Tibial artery (tissue), 4 donors: ENCODE data around the gene PAXIP1.

Experiments used
- DNase-seq, 2 donors: peaks; one replicate each; pipeline ENCODE4 v3.0.0-alpha.2; 2019
- H3K27ac ChIP-seq, 2 donors: fragments of 200-600 bp; sonication (generic) in 1 of 2; 1 replicate in 1 of 2; 2 replicates in 1 of 2; pipeline ENCODE4 v1.5.1; 2018 to 2019; ENCODE audit warnings: mild to moderate bottlenecking in 1 of 2
- H3K27me3 ChIP-seq, 2 donors: fragments of 200-600 bp; sonication (generic) in 1 of 2; one replicate each; pipeline versions ENCODE4 v1.5.1 to v1.6.0; 2016 to 2019
- H3K36me3 ChIP-seq, 3 donors: fragments of 200-600 bp; sonication (generic) in 2 of 3; one replicate each; pipeline ENCODE4 v1.5.1; 2016 to 2019; ENCODE audit warnings: mild to moderate bottlenecking in 2 of 3
- H3K4me1 ChIP-seq, 4 donors: fragments of 200-600 bp; sonication (generic) in 2 of 4; 1 replicate in 3 of 4; 2 replicates in 1 of 4; pipeline ENCODE4 v1.5.1; 2016 to 2019
- H3K4me3 ChIP-seq, 2 donors: fragments of 200-600 bp; sonication (generic) in 1 of 2; 1 replicate in 1 of 2; 2 replicates in 1 of 2; pipeline ENCODE4 v1.5.1; 2018 to 2019; ENCODE audit warnings: mild to moderate bottlenecking in 2 of 2
- H3K9me3 ChIP-seq, 3 donors: fragments of 200-600 bp; sonication (generic) in 1 of 3; one replicate each; pipeline ENCODE4 v1.5.1; 2016 to 2019
- CTCF ChIP-seq, 2 experiments: fragments of 200-600 bp in 1 of 2; fragments of 450-650 bp in 1 of 2; IDR thresholded peaks; one replicate each; pipeline ENCODE4 v1.5.1; 2017 to 2019; ENCODE audit warnings: antibody characterized with exemption in 2 of 2, mild to moderate bottlenecking in 1 of 2, moderate library complexity in 1 of 2
- intact Hi-C: fragments of 100-400 bp; cut with DNase I; formaldehyde crosslinking; loops from one replicate; pipeline ENCODE4 v1.15.0; 2023; ENCODE audit warnings: low total_unique reads

PAXIP1 gene

GRCh38 chr7:154906736-154907355 lies 96.1 kb downstream of the PAXIP1 start:
- no peak for TF ChIP-seq CTCF (IDR thresholded peaks at IDR 0.05)
- Histone ChIP-seq H3K4me3 (no peak overlapping the region), H3K27me3 (peaks cover 0 to 28% of the 10 kb centered on the region in 2 donors), H3K9me3 (peaks cover 0 to 7% (median 0%) of the 10 kb centered on the region in 3 donors), H3K36me3 (no peaks in the 10 kb centered on the region), H3K27ac (no peak overlapping the region), H3K4me1 (no peaks in the 10 kb centered on the region)
- intact Hi-C loops: no loop called here
- peak in 1 of 2 donors; percentile 48 for DNase-seq

GRCh38 chr7:154906201-154906600 lies 96.7 kb downstream of the PAXIP1 start:
- no peak overlapping the region for H3K27ac ChIP-seq
- no peaks in the 10 kb centered on the region for H3K36me3 ChIP-seq
- no peak for DNase-seq
- intact Hi-C loops: no loop called here
- H3K9me3 ChIP-seq: peaks cover 0 to 5% (median 0%) of the 10 kb centered on the region in 3 donors
- peaks cover 0 to 28% of the 10 kb centered on the region in 2 donors for H3K27me3 ChIP-seq
- TF ChIP-seq CTCF (IDR thresholded peaks at IDR 0.05): no peak
- no peaks in the 10 kb centered on the region for H3K4me1 ChIP-seq
- no peak overlapping the region for H3K4me3 ChIP-seq

GRCh38 chr7:154905615-154906014 lies 97.3 kb downstream of the PAXIP1 start:
- H3K9me3 ChIP-seq: no peaks in the 10 kb centered on the region
- H3K27me3 ChIP-seq: peaks cover 0 to 23% of the 10 kb centered on the region in 2 donors
- H3K4me3 ChIP-seq: no peak overlapping the region
- H3K36me3 ChIP-seq: no peaks in the 10 kb centered on the region
- no peak overlapping the region for H3K27ac ChIP-seq
- TF ChIP-seq CTCF (IDR thresholded peaks at IDR 0.05): no peak
- no peak for DNase-seq
- no peaks in the 10 kb centered on the region for H3K4me1 ChIP-seq
- intact Hi-C loops: no loop called here

GRCh38 chr7:154905146-154905545 lies 97.8 kb downstream of the PAXIP1 start:
- Histone ChIP-seq H3K4me3 (no peak overlapping the region), H3K9me3 (no peaks in the 10 kb centered on the region), H3K27me3 (peaks cover 0 to 21% of the 10 kb centered on the region in 2 donors), H3K4me1 (no peaks in the 10 kb centered on the region), H3K36me3 (no peaks in the 10 kb centered on the region), H3K27ac (no peak overlapping the region)
- DNase-seq: no peak
- no peak for TF ChIP-seq CTCF (IDR thresholded peaks at IDR 0.05)
- intact Hi-C loops: no loop called here

GRCh38 chr7:154903083-154903731 lies 99.7 kb downstream of the PAXIP1 start:
- TF ChIP-seq CTCF (IDR thresholded peaks at IDR 0.05): no peak
- no peaks in the 10 kb centered on the region for H3K9me3 ChIP-seq
- peaks cover 0 to 12% of the 10 kb centered on the region in 2 donors for H3K27me3 ChIP-seq
- no peak for DNase-seq
- no peak overlapping the region for H3K27ac ChIP-seq
- no peaks in the 10 kb centered on the region for H3K36me3 ChIP-seq
- H3K4me3 ChIP-seq: no peak overlapping the region
- intact Hi-C loops: no loop called here
- no peaks in the 10 kb centered on the region for H3K4me1 ChIP-seq
